Esophagus squamous epithelium (tissue), 4 donors: ENCODE measurements around the gene NXF2B.

Source experiments
- CTCF ChIP-seq, 6 experiments: fragments of 450-650 bp in 4 of 6; fragments of 200-600 bp in 2 of 6; sonication (generic) in 2 of 6; IDR thresholded peaks; one replicate each; pipeline ENCODE4 v1.5.1; 2016 to 2019; ENCODE audit warnings: antibody characterized with exemption in 6 of 6, mild to moderate bottlenecking in 4 of 6, moderate library complexity in 4 of 6
- POLR2A ChIP-seq, 4 donors: fragments of 450-650 bp; IDR thresholded peaks; one replicate each; pipeline ENCODE4 v1.6.1; 2017; ENCODE audit warnings: antibody characterized with exemption in 4 of 4, mild to moderate bottlenecking in 4 of 4, moderate library complexity in 3 of 4

- TF ChIP-seq CTCF (IDR thresholded peaks at IDR 0.05) (no peak), POLR2A (IDR thresholded peaks at IDR 0.05) (no peak)
Measured at GRCh38 chrX:102338162-102338561, 101.6 kb downstream of the NXF2B start.
